OCI-LY1 (cell line): ENCODE data around the gene CTNNA1.

Source experiments
- H2AFZ ChIP-seq: fragments of 200-600 bp; sonication (generic), shearing (Covaris generic); 2 replicates; pipeline ENCODE4 v1.6.0; 2014; ENCODE audit warnings: antibody characterized with exemption, mild to moderate bottlenecking, low read length
- H3F3A ChIP-seq: fragments of 200-600 bp; sonication (generic), shearing (Covaris generic); 2 replicates; pipeline ENCODE4 v1.6.0; 2014; ENCODE audit warnings: mild to moderate bottlenecking, antibody characterized with exemption, low read length, moderate library complexity; ENCODE audit not compliant: insufficient read depth
- H3K27ac ChIP-seq: fragments of 200-600 bp; sonication (generic); 2 replicates; pipeline ENCODE4 v1.5.1; 2014; ENCODE audit warnings: low read length, mixed run types, mild to moderate bottlenecking, low read depth; ENCODE audit not compliant: poor library complexity, severe bottlenecking
- H3K27me3 ChIP-seq: fragments of 200-600 bp; sonication (generic); 2 replicates; pipeline ENCODE4 v1.6.0; 2014; ENCODE audit warnings: antibody characterized with exemption, mild to moderate bottlenecking, low read length, moderate library complexity; ENCODE audit not compliant: insufficient read depth
- H3K36me3 ChIP-seq: fragments of 200-600 bp; sonication (generic); 2 replicates; pipeline ENCODE4 v1.6.1; 2014; ENCODE audit warnings: mild to moderate bottlenecking, antibody characterized with exemption, low read length, moderate library complexity, mixed read lengths; ENCODE audit not compliant: insufficient read depth
- H3K4me1 ChIP-seq: fragments of 200-600 bp; sonication (generic); 2 replicates; pipeline ENCODE4 v1.5.1; 2014; ENCODE audit warnings: mild to moderate bottlenecking, low read length, moderate library complexity; ENCODE audit not compliant: insufficient read depth, severe bottlenecking
- H3K4me2 ChIP-seq: fragments of 200-600 bp; sonication (generic), shearing (Covaris generic); 2 replicates; pipeline ENCODE4 v1.6.1; 2014; ENCODE audit warnings: low read length
- H3K4me3 ChIP-seq: fragments of 200-600 bp; sonication (generic); 2 replicates; pipeline ENCODE4 v1.5.1; 2014; ENCODE audit warnings: low read length, low read depth, mild to moderate bottlenecking, mixed read lengths; ENCODE audit not compliant: poor library complexity, severe bottlenecking
- H3K79me2 ChIP-seq: fragments of 200-600 bp; shearing (Covaris generic); 2 replicates; pipeline ENCODE4 v1.6.1; 2016; ENCODE audit warnings: mixed run types, low read length, mixed read lengths; ENCODE audit not compliant: insufficient read depth
- H3K9ac ChIP-seq: fragments of 200-600 bp; sonication (generic), shearing (Covaris generic); 2 replicates; pipeline ENCODE4 v1.6.1; 2014; ENCODE audit warnings: mild to moderate bottlenecking, low read length, mixed read lengths
- H3K9me2 ChIP-seq: fragments of 200-600 bp; sonication (generic), shearing (Covaris generic); 2 replicates; pipeline ENCODE4 v1.6.1; 2014; ENCODE audit warnings: low read depth, mild to moderate bottlenecking, low read length, mixed read lengths
- H3K9me3 ChIP-seq: fragments of 200-600 bp; shearing (Covaris generic); 2 replicates; pipeline ENCODE4 v1.6.1; 2014; ENCODE audit warnings: low read length, mixed read lengths
- H4K20me1 ChIP-seq: fragments of 200-600 bp; sonication (generic), shearing (Covaris generic); 2 replicates; pipeline ENCODE4 v1.6.0; 2016; ENCODE audit warnings: mild to moderate bottlenecking, low read length; ENCODE audit not compliant: insufficient read depth
- EZH2 ChIP-seq: fragments of 200-600 bp; sonication (generic), shearing (Covaris generic); IDR thresholded peaks from 2 replicates; pipeline ENCODE4 v1.8.0; 2017; ENCODE audit warnings: borderline replicate concordance, mixed run types, mild to moderate bottlenecking, antibody characterized with exemption, low read length, moderate library complexity, mixed read lengths
- TF ChIP-seq, protein P1 (sequence below): fragments of 200-600 bp; sonication (generic), shearing (Covaris generic); IDR thresholded peaks from 2 replicates; pipeline ENCODE4 v1.5.1; 2017; ENCODE audit warnings: mild to moderate bottlenecking, antibody characterized with exemption, low read length, moderate library complexity, mixed read lengths

Gene CTNNA1

GRCh38 chr5:138778234-138778633 is 25.0 kb downstream of the CTNNA1 start:
- Histone ChIP-seq H3F3A (no peaks in the 10 kb centered on the region), H2AFZ (no peak overlapping the region), H3K36me3 (no peaks in the 10 kb centered on the region; the same call in 1 of the 2 replicates), H3K4me2 (no peak overlapping the region), H3K4me1 (no peaks in the 10 kb centered on the region), H3K9me3 (no peaks in the 10 kb centered on the region), H3K9ac (no peak overlapping the region), H3K27me3 (no peaks in the 10 kb centered on the region), H4K20me1 (no peaks in the 10 kb centered on the region), H3K4me3 (no peak overlapping the region), H3K79me2 (no peaks in the 10 kb centered on the region), H3K27ac (no peak overlapping the region), H3K9me2 (no peaks in the 10 kb centered on the region)
- no peak for TF ChIP-seq EZH2
- TF ChIP-seq, protein P1, sequence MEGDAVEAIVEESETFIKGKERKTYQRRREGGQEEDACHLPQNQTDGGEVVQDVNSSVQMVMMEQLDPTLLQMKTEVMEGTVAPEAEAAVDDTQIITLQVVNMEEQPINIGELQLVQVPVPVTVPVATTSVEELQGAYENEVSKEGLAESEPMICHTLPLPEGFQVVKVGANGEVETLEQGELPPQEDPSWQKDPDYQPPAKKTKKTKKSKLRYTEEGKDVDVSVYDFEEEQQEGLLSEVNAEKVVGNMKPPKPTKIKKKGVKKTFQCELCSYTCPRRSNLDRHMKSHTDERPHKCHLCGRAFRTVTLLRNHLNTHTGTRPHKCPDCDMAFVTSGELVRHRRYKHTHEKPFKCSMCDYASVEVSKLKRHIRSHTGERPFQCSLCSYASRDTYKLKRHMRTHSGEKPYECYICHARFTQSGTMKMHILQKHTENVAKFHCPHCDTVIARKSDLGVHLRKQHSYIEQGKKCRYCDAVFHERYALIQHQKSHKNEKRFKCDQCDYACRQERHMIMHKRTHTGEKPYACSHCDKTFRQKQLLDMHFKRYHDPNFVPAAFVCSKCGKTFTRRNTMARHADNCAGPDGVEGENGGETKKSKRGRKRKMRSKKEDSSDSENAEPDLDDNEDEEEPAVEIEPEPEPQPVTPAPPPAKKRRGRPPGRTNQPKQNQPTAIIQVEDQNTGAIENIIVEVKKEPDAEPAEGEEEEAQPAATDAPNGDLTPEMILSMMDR = no peak

DNA sequence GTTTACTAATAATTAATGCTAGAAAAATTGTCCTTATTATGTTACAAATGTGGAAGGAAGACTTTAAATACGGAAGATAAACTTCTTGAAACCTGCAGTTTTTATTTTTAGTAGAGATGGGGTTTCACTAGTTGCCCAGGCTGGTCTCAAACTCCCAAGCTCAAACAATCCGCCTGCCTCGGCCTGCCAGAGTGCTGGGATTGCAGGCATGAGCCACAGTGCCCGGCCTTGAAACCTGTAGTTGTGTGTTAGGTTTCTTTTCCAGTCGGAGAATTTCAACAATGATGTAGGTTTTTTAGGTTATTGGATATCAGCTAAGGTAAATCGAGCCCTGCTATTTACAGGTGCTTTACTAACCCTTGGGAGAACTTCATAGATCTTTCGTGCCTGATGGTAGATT is 30.8 kb downstream of the CTNNA1 start:
- no peaks in the 10 kb centered on the region for H3K27me3 ChIP-seq
- no peaks in the 10 kb centered on the region for H4K20me1 ChIP-seq
- TF ChIP-seq, protein P1 = no peak
- TF ChIP-seq EZH2 = no peak
- H3K4me1 ChIP-seq = no peaks in the 10 kb centered on the region
- H3K4me3 ChIP-seq = no peak overlapping the region
- H3K9me3 ChIP-seq = no peaks in the 10 kb centered on the region
- no peak overlapping the region for H2AFZ ChIP-seq
- H3K27ac ChIP-seq = no peak overlapping the region
- H3K9me2 ChIP-seq = no peaks in the 10 kb centered on the region
- H3K79me2 ChIP-seq = no peaks in the 10 kb centered on the region
- H3K9ac ChIP-seq = no peak overlapping the region
- H3K4me2 ChIP-seq = no peak overlapping the region
- H3K36me3 ChIP-seq = no peaks in the 10 kb centered on the region
- no peaks in the 10 kb centered on the region for H3F3A ChIP-seq

DNA sequence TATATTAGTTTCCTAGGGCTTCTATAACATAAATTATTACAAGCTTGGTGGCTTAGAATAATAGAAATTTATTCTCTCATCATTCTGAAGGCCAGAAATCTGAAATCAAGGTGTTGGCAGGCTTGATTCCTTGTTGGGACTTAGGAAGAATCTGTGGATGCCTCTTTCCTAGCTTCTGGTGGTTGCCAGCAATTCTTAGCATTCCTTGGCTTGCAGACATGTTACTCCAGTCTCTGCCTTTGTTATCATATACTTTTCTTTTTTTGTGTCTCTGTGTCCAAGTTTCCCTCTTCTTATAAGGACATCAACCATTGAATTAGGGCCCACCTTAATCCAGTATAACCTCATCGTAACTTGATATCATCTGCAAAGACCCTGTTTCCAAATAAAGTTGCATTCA is 31.4 kb downstream of the CTNNA1 start:
- Histone ChIP-seq H2AFZ (no peak overlapping the region), H3K4me3 (no peak overlapping the region), H3K9ac (no peak overlapping the region), H3K4me2 (no peak overlapping the region), H3K27ac (no peak overlapping the region), H3K9me2 (no peaks in the 10 kb centered on the region), H3F3A (no peaks in the 10 kb centered on the region), H4K20me1 (no peaks in the 10 kb centered on the region), H3K79me2 (no peaks in the 10 kb centered on the region), H3K9me3 (no peaks in the 10 kb centered on the region), H3K27me3 (no peaks in the 10 kb centered on the region), H3K4me1 (no peaks in the 10 kb centered on the region), H3K36me3 (no peaks in the 10 kb centered on the region)
- no peak for TF ChIP-seq EZH2
- TF ChIP-seq, protein P1 = no peak
